SJCRH30 (cell line): Measurements from ENCODE around the gene VPS13C. TPM values are rescaled to one million over a fixed set of nuclear protein-coding genes. Genes with fewer than 3 reads are reported as not detected.

Source experiments
- DNase-seq, 2 experiments: peaks; one replicate each; pipeline ENCODE4 v3.0.0-alpha.2; 2015 to 2020
- H3K27ac ChIP-seq: fragments of 250-450 bp; sonication (Bioruptor Pico); 2 replicates; pipeline ENCODE4 v1.5.1; 2020; ENCODE audit warnings: mild to moderate bottlenecking, moderate library complexity
- H3K27me3 ChIP-seq: fragments of 250-450 bp; sonication (Bioruptor Pico); 2 replicates; pipeline ENCODE4 v1.5.1; 2020; ENCODE audit warnings: mild to moderate bottlenecking, moderate library complexity
- H3K36me3 ChIP-seq: fragments of 250-450 bp; sonication (Bioruptor Pico); 2 replicates; pipeline ENCODE4 v1.5.1; 2020; ENCODE audit warnings: mild to moderate bottlenecking, moderate library complexity
- H3K4me1 ChIP-seq: fragments of 250-450 bp; sonication (Bioruptor Pico); 2 replicates; pipeline ENCODE4 v1.5.1; 2020; ENCODE audit warnings: mild to moderate bottlenecking, moderate library complexity
- H3K4me3 ChIP-seq: fragments of 250-450 bp; sonication (Bioruptor Pico); 2 replicates; pipeline ENCODE4 v1.5.1; 2020; ENCODE audit warnings: mild to moderate bottlenecking, moderate library complexity
- H3K9me3 ChIP-seq: fragments of 250-450 bp; sonication (Bioruptor Pico); replicated peaks from 2 replicates; pipeline ENCODE4 v1.5.1; 2020; ENCODE audit warnings: mild to moderate bottlenecking, moderate library complexity
- total RNA-seq: library from RNA; depleted of rRNA; stranded (reverse); fragments of >200 nt; shearing (Covaris generic); gene quantifications from 2 replicates; pipeline ENCODE4 v1.2.3, GENCODE V29; 2014; rRNA removed

VPS13C gene
- 32.3 and 35.5 TPM in 2 replicates for total RNA-seq

GRCh38 chr15:62060113-62060895 lies at the start of gene VPS13C:
Gene VPS13C (minus strand): TSS chr15:62060447. CDS start chr15:62060374, 73 bp downstream.
- Histone ChIP-seq H3K4me1 (no peaks in the 10 kb centered on the region), H3K27me3 (no peaks in the 10 kb centered on the region), H3K4me3 (peak within 1 kb of the TSS; percentile 75), H3K27ac (peak within 1 kb of the TSS; percentile 47), H3K36me3 (no peaks in the 10 kb centered on the region), H3K9me3 (no peaks in the 10 kb centered on the region)
- peak; percentile 91 to 95 for DNase-seq

- no peaks in the 10 kb centered on the region for H3K27me3 ChIP-seq
- H3K9me3 ChIP-seq, result no peaks in the 10 kb centered on the region
- no peak overlapping the region for H3K4me3 ChIP-seq
- no peak for DNase-seq
- H3K4me1 ChIP-seq, result no peaks in the 10 kb centered on the region; the same call in 1 of the 2 replicates
- no peaks in the 10 kb centered on the region for H3K36me3 ChIP-seq
- no peak overlapping the region for H3K27ac ChIP-seq
Measured at GRCh38 chr15:62109437-62109836, 49.2 kb upstream of the VPS13C start.

- Histone ChIP-seq H3K4me3 (no peak overlapping the region), H3K27me3 (no peaks in the 10 kb centered on the region), H3K4me1 (peaks cover 4% of the 10 kb centered on the region; the same call in 1 of the 2 replicates), H3K27ac (no peak overlapping the region), H3K9me3 (no peaks in the 10 kb centered on the region), H3K36me3 (no peaks in the 10 kb centered on the region)
- DNase-seq, result no peak
Measured at GRCh38 chr15:62108411-62108810, 48.2 kb upstream of the VPS13C start.

- no peaks in the 10 kb centered on the region for H3K27me3 ChIP-seq
- H3K9me3 ChIP-seq, result no peaks in the 10 kb centered on the region
- H3K27ac ChIP-seq, result no peak overlapping the region
- no peaks in the 10 kb centered on the region for H3K36me3 ChIP-seq
- peaks cover 4% of the 10 kb centered on the region; the same call in 1 of the 2 replicates for H3K4me1 ChIP-seq
- no peak for DNase-seq
- no peak overlapping the region for H3K4me3 ChIP-seq
Measured at GRCh38 chr15:62107571-62108121, 47.4 kb upstream of the VPS13C start.

GRCh38 chr15:62106096-62106495 lies 45.8 kb upstream of the VPS13C start:
- Histone ChIP-seq H3K27me3 (no peaks in the 10 kb centered on the region), H3K27ac (no peak overlapping the region), H3K4me3 (no peak overlapping the region), H3K4me1 (peaks cover 4% of the 10 kb centered on the region; the same call in 1 of the 2 replicates), H3K36me3 (no peaks in the 10 kb centered on the region), H3K9me3 (no peaks in the 10 kb centered on the region)
- DNase-seq, result no peak

- Histone ChIP-seq H3K27ac (no peak overlapping the region), H3K4me1 (peaks cover 4% of the 10 kb centered on the region; the same call in 1 of the 2 replicates), H3K9me3 (no peaks in the 10 kb centered on the region), H3K36me3 (no peaks in the 10 kb centered on the region), H3K4me3 (no peak overlapping the region), H3K27me3 (no peaks in the 10 kb centered on the region)
- no peak for DNase-seq
Measured at GRCh38 chr15:62105266-62105665, 45.0 kb upstream of the VPS13C start.

- no peaks in the 10 kb centered on the region for H3K36me3 ChIP-seq
- no peak overlapping the region for H3K27ac ChIP-seq
- peaks cover 4% of the 10 kb centered on the region; the same call in 1 of the 2 replicates for H3K4me1 ChIP-seq
- no peak overlapping the region for H3K4me3 ChIP-seq
- peak in 1 of 2 experiments; percentile 24 for DNase-seq
- no peaks in the 10 kb centered on the region for H3K9me3 ChIP-seq
- H3K27me3 ChIP-seq, result no peaks in the 10 kb centered on the region
Measured at GRCh38 chr15:62104846-62105245, 44.6 kb upstream of the VPS13C start.

- Histone ChIP-seq H3K36me3 (no peaks in the 10 kb centered on the region), H3K27me3 (no peaks in the 10 kb centered on the region), H3K27ac (no peak overlapping the region), H3K9me3 (no peaks in the 10 kb centered on the region), H3K4me3 (no peak overlapping the region), H3K4me1 (peaks cover 4% of the 10 kb centered on the region; the same call in 1 of the 2 replicates)
- DNase-seq, result peak; percentile 35 to 61
Measured at GRCh38 chr15:62104401-62104800, 44.2 kb upstream of the VPS13C start.

- Histone ChIP-seq H3K27ac (no peak overlapping the region), H3K4me1 (peaks cover 4% of the 10 kb centered on the region; the same call in 1 of the 2 replicates), H3K27me3 (no peaks in the 10 kb centered on the region), H3K9me3 (no peaks in the 10 kb centered on the region), H3K4me3 (no peak overlapping the region), H3K36me3 (no peaks in the 10 kb centered on the region)
- no peak for DNase-seq
Measured at GRCh38 chr15:62103431-62103830, 43.2 kb upstream of the VPS13C start.

- no peak overlapping the region for H3K4me3 ChIP-seq
- DNase-seq, result no peak
Measured at GRCh38 chr15:62099094-62099601, 38.9 kb upstream of the VPS13C start.

GRCh38 chr15:62094388-62094787 lies 34.1 kb upstream of the VPS13C start:
- H3K4me3 ChIP-seq, result no peak overlapping the region
- no peak for DNase-seq
- H3K4me1 ChIP-seq, result peaks cover 7% of the 10 kb centered on the region; the same call in 1 of the 2 replicates

More at GRCh38 chr15:62099094-62099601, 38.9 kb upstream of the VPS13C start:
- Histone ChIP-seq H3K36me3 (no peaks in the 10 kb centered on the region), H3K9me3 (no peaks in the 10 kb centered on the region), H3K27me3 (no peaks in the 10 kb centered on the region), H3K4me1 (peaks cover 4% of the 10 kb centered on the region; the same call in 1 of the 2 replicates), H3K27ac (no peak overlapping the region)

GRCh38 chr15:62093809-62094208 lies 33.6 kb upstream of the VPS13C start:
- no peak overlapping the region for H3K4me3 ChIP-seq
- no peak for DNase-seq

More at GRCh38 chr15:62094388-62094787, 34.1 kb upstream of the VPS13C start:
- Histone ChIP-seq H3K27me3 (no peaks in the 10 kb centered on the region), H3K27ac (no peak overlapping the region), H3K9me3 (no peaks in the 10 kb centered on the region), H3K36me3 (no peaks in the 10 kb centered on the region)

GRCh38 chr15:62090988-62091387 lies 30.7 kb upstream of the VPS13C start:
- no peak for DNase-seq
- no peak overlapping the region for H3K4me3 ChIP-seq

More at GRCh38 chr15:62093809-62094208, 33.6 kb upstream of the VPS13C start:
- no peaks in the 10 kb centered on the region for H3K27me3 ChIP-seq
- H3K36me3 ChIP-seq, result no peaks in the 10 kb centered on the region
- no peaks in the 10 kb centered on the region for H3K9me3 ChIP-seq
- H3K4me1 ChIP-seq, result peaks cover 7% of the 10 kb centered on the region; the same call in 1 of the 2 replicates
- no peak overlapping the region for H3K27ac ChIP-seq

GRCh38 chr15:62089616-62090015 lies 29.4 kb upstream of the VPS13C start:
- no peaks in the 10 kb centered on the region for H3K27me3 ChIP-seq
- peaks cover 9% of the 10 kb centered on the region; the same call in 1 of the 2 replicates for H3K4me1 ChIP-seq
- no peaks in the 10 kb centered on the region for H3K36me3 ChIP-seq
- H3K4me3 ChIP-seq, result no peak overlapping the region
- DNase-seq, result peak in 1 of 2 experiments; percentile 57
- no peak overlapping the region for H3K27ac ChIP-seq
- 0 out of 2 replicates have a peak, but pooled peaks cover 2% of the 10 kb centered on the region for H3K9me3 ChIP-seq

More at GRCh38 chr15:62090988-62091387, 30.7 kb upstream of the VPS13C start:
- no peak overlapping the region for H3K27ac ChIP-seq
- 0 out of 2 replicates have a peak, but pooled peaks cover 2% of the 10 kb centered on the region for H3K9me3 ChIP-seq
- no peaks in the 10 kb centered on the region for H3K36me3 ChIP-seq
- peaks cover 9% of the 10 kb centered on the region; the same call in 1 of the 2 replicates for H3K4me1 ChIP-seq
- H3K27me3 ChIP-seq, result no peaks in the 10 kb centered on the region

- no peak for DNase-seq
- H3K27ac ChIP-seq, result no peak overlapping the region
Measured at GRCh38 chr15:62088353-62088693, 28.1 kb upstream of the VPS13C start.

More at GRCh38 chr15:62088353-62088693, 28.1 kb upstream of the VPS13C start:
- no peaks in the 10 kb centered on the region for H3K27me3 ChIP-seq
- H3K36me3 ChIP-seq, result no peaks in the 10 kb centered on the region
- no peak overlapping the region for H3K4me3 ChIP-seq
- peaks cover 9% of the 10 kb centered on the region; the same call in 1 of the 2 replicates for H3K4me1 ChIP-seq
- 0 out of 2 replicates have a peak, but pooled peaks cover 2% of the 10 kb centered on the region for H3K9me3 ChIP-seq
